ENCODE results near the gene ANKRD27.

The ANKRD27 gene

GRCh38 chr19:32605544-32605943, 69.4 kb downstream of the ANKRD27 start:
- Histone ChIP-seq H2AFZ (ENCODE audit: low read depth, low read length) (no peak overlapping the region), H3K27me3 (ENCODE audit: insufficient read depth, low read length, poor library complexity) (no peaks in the 10 kb centered on the region), H3K27ac (ENCODE audit: low read length) (no peak overlapping the region), H3K9ac (ENCODE audit: low read depth, low read length) (no peak overlapping the region), H3K79me2 (ENCODE audit: insufficient read depth, low read length) (no peaks in the 10 kb centered on the region), H3K36me3 (ENCODE audit: insufficient read depth, low read length) (peaks cover 59% of the 10 kb centered on the region), H3K9me3 (ENCODE audit: insufficient read depth, low read length, severe bottlenecking) (no peaks in the 10 kb centered on the region), H3K4me3 (ENCODE audit: low read depth in 1 of 2, low read length in 2 of 2) (no peak overlapping the region), H3K4me2 (ENCODE audit: insufficient read depth, low read length) (no peak overlapping the region), H4K20me1 (ENCODE audit: insufficient read depth, low read length) (no peaks in the 10 kb centered on the region), H3K4me1 (ENCODE audit: insufficient read depth, low read length) (no peaks in the 10 kb centered on the region)
- TF ChIP-seq CTCF (IDR thresholded peaks at IDR 0.05; ENCODE audit: borderline replicate concordance, extremely low read depth, low read length, poor library complexity, severe bottlenecking) (no peak), EZH2 (IDR thresholded peaks at IDR 0.05; ENCODE audit: borderline replicate concordance, low read depth, low read length, severe bottlenecking) (no peak)
- ATAC-seq (ENCODE audit: insufficient read depth, low read depth) (no peak), DNase-seq (no peak)

DNA sequence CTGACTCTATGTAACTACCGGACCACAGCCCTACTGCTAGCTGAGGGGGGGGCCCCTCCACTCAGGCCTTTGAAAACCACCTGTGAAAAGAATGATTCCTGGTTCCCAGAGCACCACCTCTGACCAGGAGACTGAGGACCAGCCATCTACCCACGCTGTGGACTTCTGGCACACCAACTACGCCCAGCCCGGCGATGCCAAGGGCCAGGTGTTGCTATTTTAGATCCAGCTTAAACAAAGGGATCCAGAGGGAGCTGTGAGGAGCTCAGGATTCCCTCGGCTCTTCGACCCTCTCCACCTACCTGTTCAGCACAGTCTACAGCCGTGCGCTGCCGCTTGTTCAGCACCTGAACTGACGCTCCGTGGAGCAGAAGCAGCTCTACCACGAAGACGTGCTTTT, 71.0 kb downstream of the ANKRD27 start:
- Histone ChIP-seq H3K36me3 (ENCODE audit: insufficient read depth, low read length) (peaks cover 60% of the 10 kb centered on the region), H3K79me2 (ENCODE audit: insufficient read depth, low read length) (no peaks in the 10 kb centered on the region), H2AFZ (ENCODE audit: low read depth, low read length) (no peak overlapping the region), H4K20me1 (ENCODE audit: insufficient read depth, low read length) (no peaks in the 10 kb centered on the region), H3K4me3 (ENCODE audit: low read depth in 1 of 2, low read length in 2 of 2) (no peak overlapping the region), H3K4me2 (ENCODE audit: insufficient read depth, low read length) (no peak overlapping the region), H3K9me3 (ENCODE audit: insufficient read depth, low read length, severe bottlenecking) (no peaks in the 10 kb centered on the region), H3K27me3 (ENCODE audit: insufficient read depth, low read length, poor library complexity) (no peaks in the 10 kb centered on the region), H3K27ac (ENCODE audit: low read length) (no peak overlapping the region), H3K4me1 (ENCODE audit: insufficient read depth, low read length) (no peaks in the 10 kb centered on the region), H3K9ac (ENCODE audit: low read depth, low read length) (no peak overlapping the region)
- no peak for DNase-seq
- no peak for ATAC-seq (ENCODE audit: insufficient read depth, low read depth)
- no peak for TF ChIP-seq CTCF (IDR thresholded peaks at IDR 0.05; ENCODE audit: borderline replicate concordance, extremely low read depth, low read length, poor library complexity, severe bottlenecking)
- no peak for TF ChIP-seq EZH2 (IDR thresholded peaks at IDR 0.05; ENCODE audit: borderline replicate concordance, low read depth, low read length, severe bottlenecking)

GRCh38 chr19:32599736-32600157, 75.2 kb downstream of the ANKRD27 start:
- H3K9me3 ChIP-seq (ENCODE audit: insufficient read depth, low read length, severe bottlenecking), result no peaks in the 10 kb centered on the region
- H4K20me1 ChIP-seq (ENCODE audit: insufficient read depth, low read length), result no peaks in the 10 kb centered on the region
- H3K27me3 ChIP-seq (ENCODE audit: insufficient read depth, low read length, poor library complexity), result no peaks in the 10 kb centered on the region
- H3K27ac ChIP-seq (ENCODE audit: low read length), result no peak overlapping the region
- no peak overlapping the region for H3K4me2 ChIP-seq (ENCODE audit: insufficient read depth, low read length)
- H3K4me1 ChIP-seq (ENCODE audit: insufficient read depth, low read length), result no peaks in the 10 kb centered on the region
- H3K9ac ChIP-seq (ENCODE audit: low read depth, low read length), result no peak overlapping the region
- H3K4me3 ChIP-seq (ENCODE audit: low read depth in 1 of 2, low read length in 2 of 2), result no peak overlapping the region
- DNase-seq, result peak; percentile 46
- H3K36me3 ChIP-seq (ENCODE audit: insufficient read depth, low read length), result peaks cover 75% of the 10 kb centered on the region
- H3K79me2 ChIP-seq (ENCODE audit: insufficient read depth, low read length), result no peaks in the 10 kb centered on the region
- peak; percentile 80 for ATAC-seq (ENCODE audit: insufficient read depth, low read depth)
- no peak overlapping the region for H2AFZ ChIP-seq (ENCODE audit: low read depth, low read length)
- TF ChIP-seq EZH2 (IDR thresholded peaks at IDR 0.05; ENCODE audit: borderline replicate concordance, low read depth, low read length, severe bottlenecking) (no peak), CTCF (IDR thresholded peaks at IDR 0.05; ENCODE audit: borderline replicate concordance, extremely low read depth, low read length, poor library complexity, severe bottlenecking) (peak; percentile 85)

- Histone ChIP-seq H3K9ac (ENCODE audit: low read depth, low read length) (no peak overlapping the region), H3K9me3 (ENCODE audit: insufficient read depth, low read length, severe bottlenecking) (no peaks in the 10 kb centered on the region), H3K4me3 (ENCODE audit: low read depth in 1 of 2, low read length in 2 of 2) (no peak overlapping the region), H2AFZ (ENCODE audit: low read depth, low read length) (no peak overlapping the region), H3K4me2 (ENCODE audit: insufficient read depth, low read length) (no peak overlapping the region), H3K79me2 (ENCODE audit: insufficient read depth, low read length) (no peaks in the 10 kb centered on the region), H3K36me3 (ENCODE audit: insufficient read depth, low read length) (peaks cover 78% of the 10 kb centered on the region), H3K27ac (ENCODE audit: low read length) (no peak overlapping the region), H3K4me1 (ENCODE audit: insufficient read depth, low read length) (no peaks in the 10 kb centered on the region), H4K20me1 (ENCODE audit: insufficient read depth, low read length) (no peaks in the 10 kb centered on the region), H3K27me3 (ENCODE audit: insufficient read depth, low read length, poor library complexity) (no peaks in the 10 kb centered on the region)
- ATAC-seq (ENCODE audit: insufficient read depth, low read depth) (no peak), DNase-seq (no peak)
- no peak for TF ChIP-seq EZH2 (IDR thresholded peaks at IDR 0.05; ENCODE audit: borderline replicate concordance, low read depth, low read length, severe bottlenecking)
These were observed 75.7 kb downstream of the ANKRD27 start for GRCh38 chr19:32599258-32599657.

Data from DND-41 (cell line).